Epithelial cell of proximal tubule (primary cell): ENCODE measurements around the gene HAPLN3. TPM values are rescaled to one million over a fixed set of nuclear protein-coding genes. Genes with fewer than 3 reads are reported as not detected.
"Not testable (repeated sequence)": the region's sequence is repeated elsewhere in the genome, so short reads cannot be mapped to it uniquely, and the experiment has no call there.

Experiments used
- DNase-seq: peaks from one replicate; pipeline ENCODE4 v3.0.0-alpha.2; 2011; ENCODE audit warnings: low read depth
- H3K4me3 ChIP-seq: 2 replicates; pipeline ENCODE4 v1.5.1; 2011; ENCODE audit warnings: low read depth, mild to moderate bottlenecking, low read length
- CTCF ChIP-seq: conservative IDR thresholded peaks from 2 replicates; pipeline ENCODE4 v1.5.1; 2012; ENCODE audit warnings: low read depth, mild to moderate bottlenecking, low read length
- total RNA-seq: library from RNA; depleted of rRNA; stranded (reverse); fragments of >200 nt; gene quantifications from 2 replicates; pipeline ENCODE4 v1.2.3, GENCODE V29; 2015

HAPLN3 gene
- total RNA-seq, 1 donor from 2014 or later, result 21.9 TPM

- H3K4me3 ChIP-seq, result no peak overlapping the region
- TF ChIP-seq CTCF, result no peak
- no peak for DNase-seq
Observed at GRCh38 chr15:88932271-88932874, 37.0 kb upstream of the HAPLN3 start.

- DNase-seq, result no peak
- TF ChIP-seq CTCF, result no peak
- no peak overlapping the region for H3K4me3 ChIP-seq
Observed at GRCh38 chr15:88930579-88930978, 35.2 kb upstream of the HAPLN3 start.

- not testable (repeated sequence) for H3K4me3 ChIP-seq, DNase-seq
Observed at GRCh38 chr15:88929358-88930098, 34.2 kb upstream of the HAPLN3 start.

GRCh38 chr15:88928192-88928591, 32.8 kb upstream of the HAPLN3 start:
- DNase-seq, result not testable (repeated sequence)

GRCh38 chr15:88925648-88926047, 30.3 kb upstream of the HAPLN3 start:
- not testable (repeated sequence) for H3K4me3 ChIP-seq, DNase-seq

More at GRCh38 chr15:88928192-88928591, 32.8 kb upstream of the HAPLN3 start:
- H3K4me3 ChIP-seq, result not testable (repeated sequence)

- H3K4me3 ChIP-seq, DNase-seq: not testable (repeated sequence)
Observed at GRCh38 chr15:88920892-88921435, 25.6 kb upstream of the HAPLN3 start.

GRCh38 chr15:88920186-88920891, 25.0 kb upstream of the HAPLN3 start:
- no peak overlapping the region for H3K4me3 ChIP-seq
- no peak for TF ChIP-seq CTCF
- no peak for DNase-seq

GRCh38 chr15:88918738-88919137, 23.4 kb upstream of the HAPLN3 start:
- H3K4me3 ChIP-seq, result no peak overlapping the region
- TF ChIP-seq CTCF, result no peak
- DNase-seq, result peak; percentile 99

- no peak for DNase-seq
- no peak for TF ChIP-seq CTCF
- no peak overlapping the region for H3K4me3 ChIP-seq
Observed at GRCh38 chr15:88917760-88918159, 22.4 kb upstream of the HAPLN3 start.
